Measurements from ENCODE around the gene UNC5A. TPM values are rescaled to one million over a fixed set of nuclear protein-coding genes. Genes with fewer than 3 reads are reported as not detected.

UNC5A gene
- polyA plus RNA-seq, 1 donor: 1.0 TPM

- Histone ChIP-seq H3K9me3 (ENCODE audit: control insufficient read depth, low read depth, low read length) (no peaks in the 10 kb centered on the region), H3K36me3 (ENCODE audit: control insufficient read depth, insufficient read depth, low read length) (no peaks in the 10 kb centered on the region), H3K27me3 (ENCODE audit: control insufficient read depth, insufficient read depth, low read length) (peaks cover 35% of the 10 kb centered on the region), H3K27ac (ENCODE audit: low read length) (no peak overlapping the region), H3K4me1 (ENCODE audit: control insufficient read depth, insufficient read depth, low read length) (no peaks in the 10 kb centered on the region), H3K4me3 (ENCODE audit: low read length) (no peak overlapping the region)
- DNase-seq: no peak
- WGBS (ENCODE audit: insufficient coverage, low lambda C conversion rate): no CpG with 5 or more reads among the region's 6 CpGs
Measured at GRCh38 chr5:176845392-176845713, 35.0 kb downstream of the UNC5A start.

GRCh38 chr5:176846335-176847140, 36.2 kb downstream of the UNC5A start:
- peaks cover 35% of the 10 kb centered on the region for H3K27me3 ChIP-seq (ENCODE audit: control insufficient read depth, insufficient read depth, low read length)
- WGBS (ENCODE audit: insufficient coverage, low lambda C conversion rate): no CpG with 5 or more reads among the region's 24 CpGs
- DNase-seq: peak in 1 of 2 donors; percentile 40

GRCh38 chr5:176847148-176847547, 36.8 kb downstream of the UNC5A start:
- Histone ChIP-seq H3K4me3 (ENCODE audit: low read length) (no peak overlapping the region), H3K9me3 (ENCODE audit: control insufficient read depth, low read depth, low read length) (no peaks in the 10 kb centered on the region), H3K4me1 (ENCODE audit: control insufficient read depth, insufficient read depth, low read length) (no peaks in the 10 kb centered on the region), H3K27me3 (ENCODE audit: control insufficient read depth, insufficient read depth, low read length) (peaks cover 35% of the 10 kb centered on the region), H3K36me3 (ENCODE audit: control insufficient read depth, insufficient read depth, low read length) (no peaks in the 10 kb centered on the region), H3K27ac (ENCODE audit: low read length) (no peak overlapping the region)
- no CpG with 5 or more reads among the region's 18 CpGs for WGBS (ENCODE audit: insufficient coverage, low lambda C conversion rate)
- no peak for DNase-seq

More at GRCh38 chr5:176846335-176847140, 36.2 kb downstream of the UNC5A start:
- no peak overlapping the region for H3K27ac ChIP-seq (ENCODE audit: low read length)
- H3K36me3 ChIP-seq (ENCODE audit: control insufficient read depth, insufficient read depth, low read length): no peaks in the 10 kb centered on the region
- H3K4me1 ChIP-seq (ENCODE audit: control insufficient read depth, insufficient read depth, low read length): no peaks in the 10 kb centered on the region
- H3K9me3 ChIP-seq (ENCODE audit: control insufficient read depth, low read depth, low read length): no peaks in the 10 kb centered on the region
- H3K4me3 ChIP-seq (ENCODE audit: low read length): no peak overlapping the region

DNA sequence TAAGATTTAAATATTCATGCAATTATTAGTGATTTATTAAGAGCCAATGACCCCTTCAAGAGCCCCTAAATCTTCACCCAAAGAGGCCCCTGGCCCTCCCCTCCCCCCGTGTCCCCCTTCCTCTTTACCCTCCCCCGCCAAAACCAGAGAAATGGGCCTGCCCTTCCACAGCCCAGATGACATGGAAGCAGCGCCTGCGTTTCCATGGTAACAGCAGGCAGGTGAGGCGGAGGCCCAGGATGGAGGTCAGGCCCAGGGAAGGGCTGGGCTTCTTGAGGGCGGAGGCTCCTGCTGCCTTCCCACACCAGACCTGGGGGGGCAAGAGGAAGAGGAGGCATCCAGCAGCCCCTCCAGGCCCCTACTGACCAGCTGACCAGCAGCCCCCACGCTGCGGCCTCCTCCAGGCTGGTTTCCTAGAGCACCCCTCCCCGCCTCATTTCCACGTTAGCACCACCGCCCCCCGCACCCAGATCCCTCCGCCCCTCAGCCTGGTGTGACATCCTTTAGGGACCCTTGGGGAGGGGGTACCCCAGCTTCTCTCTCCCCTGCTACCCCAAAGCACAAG, 37.4 kb downstream of the UNC5A start:
- whole genome bisulfite sequencing (ENCODE audit: insufficient coverage, low lambda C conversion rate): no CpG with 5 or more reads among the region's 13 CpGs
- H3K36me3 ChIP-seq (ENCODE audit: control insufficient read depth, insufficient read depth, low read length): no peaks in the 10 kb centered on the region
- no peak for DNase-seq
- no peak overlapping the region for H3K4me3 ChIP-seq (ENCODE audit: low read length)
- H3K27me3 ChIP-seq (ENCODE audit: control insufficient read depth, insufficient read depth, low read length): peaks cover 35% of the 10 kb centered on the region
- H3K4me1 ChIP-seq (ENCODE audit: control insufficient read depth, insufficient read depth, low read length): no peaks in the 10 kb centered on the region
- no peak overlapping the region for H3K27ac ChIP-seq (ENCODE audit: low read length)
- H3K9me3 ChIP-seq (ENCODE audit: control insufficient read depth, low read depth, low read length): no peaks in the 10 kb centered on the region

GRCh38 chr5:176848651-176849050, 38.3 kb downstream of the UNC5A start:
- WGBS (ENCODE audit: insufficient coverage, low lambda C conversion rate): no CpG with 5 or more reads among the region's 13 CpGs
- Histone ChIP-seq H3K9me3 (ENCODE audit: control insufficient read depth, low read depth, low read length) (no peaks in the 10 kb centered on the region), H3K4me3 (ENCODE audit: low read length) (no peak overlapping the region), H3K36me3 (ENCODE audit: control insufficient read depth, insufficient read depth, low read length) (no peaks in the 10 kb centered on the region), H3K4me1 (ENCODE audit: control insufficient read depth, insufficient read depth, low read length) (no peaks in the 10 kb centered on the region), H3K27ac (ENCODE audit: low read length) (no peak overlapping the region), H3K27me3 (ENCODE audit: control insufficient read depth, insufficient read depth, low read length) (peaks cover 34% of the 10 kb centered on the region)
- no peak for DNase-seq

DNA sequence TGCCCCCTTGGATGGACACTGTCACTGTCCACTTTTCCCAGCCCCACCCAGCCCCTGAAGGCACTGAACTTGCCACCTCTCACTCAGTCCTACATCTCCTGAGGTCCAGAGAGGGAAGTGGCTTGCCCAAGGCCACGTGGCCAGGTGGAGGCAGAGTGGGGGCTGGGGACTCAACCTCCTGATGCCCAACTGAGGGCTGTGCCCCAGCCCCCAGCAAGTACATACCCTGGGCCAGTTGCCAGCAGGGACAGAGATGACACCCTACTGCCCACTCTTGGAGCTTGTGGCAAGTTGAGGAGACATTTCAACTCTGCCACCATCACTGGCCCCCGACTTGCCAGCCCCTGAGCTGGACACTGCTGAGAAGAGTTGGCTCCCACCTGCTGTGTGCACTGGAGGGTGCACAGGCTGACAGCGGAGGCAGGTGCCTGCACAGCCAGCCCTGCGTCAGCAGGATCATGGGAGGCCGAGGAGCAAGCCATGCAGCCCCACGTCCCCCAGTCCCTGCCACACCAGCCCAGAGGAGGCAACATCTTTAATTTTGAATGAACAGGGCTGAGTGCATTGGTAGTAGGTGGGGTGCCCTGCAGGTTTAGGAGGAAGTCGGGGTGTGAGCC, 39.4 kb downstream of the UNC5A start:
- Histone ChIP-seq H3K27ac (ENCODE audit: low read length) (no peak overlapping the region), H3K4me3 (ENCODE audit: low read length) (no peak overlapping the region), H3K27me3 (ENCODE audit: control insufficient read depth, insufficient read depth, low read length) (peaks cover 32% of the 10 kb centered on the region), H3K4me1 (ENCODE audit: control insufficient read depth, insufficient read depth, low read length) (no peaks in the 10 kb centered on the region), H3K9me3 (ENCODE audit: control insufficient read depth, low read depth, low read length) (no peaks in the 10 kb centered on the region), H3K36me3 (ENCODE audit: control insufficient read depth, insufficient read depth, low read length) (no peaks in the 10 kb centered on the region)
- WGBS (ENCODE audit: insufficient coverage, low lambda C conversion rate): no CpG with 5 or more reads among the region's 7 CpGs
- no peak for DNase-seq

DNA sequence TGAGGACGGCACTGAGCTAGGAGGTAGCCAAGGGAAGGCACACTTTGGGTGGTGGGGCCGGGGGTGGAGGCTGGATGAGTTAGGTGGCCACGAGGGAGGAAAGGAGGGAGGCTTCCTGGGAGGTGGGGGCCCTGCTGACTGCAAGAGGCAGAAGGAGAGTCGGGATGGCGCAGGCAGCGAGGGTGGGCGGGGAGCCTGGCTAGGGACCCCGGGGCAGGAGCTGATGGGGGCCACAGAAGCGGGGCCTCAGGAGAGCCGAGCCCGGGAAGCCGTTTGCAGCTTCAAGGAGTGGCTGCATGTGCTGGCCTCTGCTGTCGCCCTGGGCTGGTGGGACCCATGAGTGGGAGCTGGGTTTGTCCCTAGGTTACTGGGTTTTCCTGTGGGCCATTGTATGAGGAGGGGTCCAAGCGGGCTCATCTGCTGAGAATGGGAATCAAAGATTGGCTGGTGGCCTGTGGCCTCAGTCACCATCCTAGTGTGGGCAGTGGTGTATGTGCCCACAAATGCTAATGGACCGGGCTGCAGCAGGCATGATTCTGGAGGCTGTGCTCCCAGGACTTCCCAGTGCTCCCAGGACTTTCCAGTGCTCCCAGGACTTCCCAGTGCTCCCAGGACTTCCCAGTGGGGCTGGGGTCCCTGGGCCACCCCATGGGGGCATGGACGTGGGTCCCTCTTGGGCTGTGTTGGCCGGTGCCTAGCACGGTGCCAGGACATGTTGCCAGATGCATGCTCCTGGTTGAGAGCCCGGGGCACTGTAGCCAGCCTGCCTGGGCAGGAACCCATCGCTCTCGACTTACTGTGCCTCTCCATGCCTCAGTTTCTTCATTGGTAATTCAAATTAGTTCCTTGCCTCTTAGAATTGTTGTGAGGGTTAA, 40.2 kb downstream of the UNC5A start:
- Histone ChIP-seq H3K4me3 (ENCODE audit: low read length) (no peak overlapping the region), H3K9me3 (ENCODE audit: control insufficient read depth, low read depth, low read length) (no peaks in the 10 kb centered on the region), H3K36me3 (ENCODE audit: control insufficient read depth, insufficient read depth, low read length) (no peaks in the 10 kb centered on the region), H3K27ac (ENCODE audit: low read length) (no peak overlapping the region), H3K27me3 (ENCODE audit: control insufficient read depth, insufficient read depth, low read length) (peaks cover 31% of the 10 kb centered on the region), H3K4me1 (ENCODE audit: control insufficient read depth, insufficient read depth, low read length) (no peaks in the 10 kb centered on the region)
- 82% methylated on average over 2 of the region's 21 CpGs for WGBS (ENCODE audit: insufficient coverage, low lambda C conversion rate)
- DNase-seq: no peak

DNA sequence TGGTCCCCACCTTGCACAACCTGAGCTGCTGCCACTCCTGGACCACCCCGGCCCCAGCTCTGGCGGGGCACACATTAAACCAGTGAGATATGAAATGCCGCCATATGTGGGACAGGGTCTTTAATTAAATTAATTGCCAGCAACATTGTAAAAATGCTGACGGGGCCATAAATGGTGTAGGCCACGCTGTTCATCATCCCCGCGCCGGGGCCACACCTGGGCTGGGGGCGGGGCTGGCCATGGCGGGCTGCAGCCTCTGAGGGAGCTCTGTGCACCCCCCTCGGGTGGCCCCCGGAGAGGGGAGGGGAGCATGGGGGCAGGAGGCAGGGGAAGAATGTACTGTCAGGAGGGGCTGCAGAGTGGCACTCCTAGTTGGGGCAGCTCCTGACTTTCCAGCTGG, 41.0 kb downstream of the UNC5A start:
- WGBS (ENCODE audit: insufficient coverage, low lambda C conversion rate): no CpG with 5 or more reads among the region's 12 CpGs
- Histone ChIP-seq H3K27me3 (ENCODE audit: control insufficient read depth, insufficient read depth, low read length) (peaks cover 24% of the 10 kb centered on the region), H3K9me3 (ENCODE audit: control insufficient read depth, low read depth, low read length) (no peaks in the 10 kb centered on the region), H3K4me1 (ENCODE audit: control insufficient read depth, insufficient read depth, low read length) (no peaks in the 10 kb centered on the region), H3K36me3 (ENCODE audit: control insufficient read depth, insufficient read depth, low read length) (no peaks in the 10 kb centered on the region), H3K4me3 (ENCODE audit: low read length) (no peak overlapping the region), H3K27ac (ENCODE audit: low read length) (no peak overlapping the region)
- DNase-seq: no peak

- 80% methylated on average over 1 of the region's 17 CpGs for WGBS (ENCODE audit: insufficient coverage, low lambda C conversion rate)
- Histone ChIP-seq H3K9me3 (ENCODE audit: control insufficient read depth, low read depth, low read length) (no peaks in the 10 kb centered on the region), H3K4me1 (ENCODE audit: control insufficient read depth, insufficient read depth, low read length) (no peaks in the 10 kb centered on the region), H3K4me3 (ENCODE audit: low read length) (no peak overlapping the region), H3K27me3 (ENCODE audit: control insufficient read depth, insufficient read depth, low read length) (peaks cover 17% of the 10 kb centered on the region), H3K27ac (ENCODE audit: low read length) (no peak overlapping the region), H3K36me3 (ENCODE audit: control insufficient read depth, insufficient read depth, low read length) (no peaks in the 10 kb centered on the region)
- no peak for DNase-seq
Measured at GRCh38 chr5:176851871-176852658, 41.7 kb downstream of the UNC5A start.

Measured in large intestine (tissue), 3 donors.